ENCODE data around the gene KIF2A.
"Not testable (repeated sequence)": the region's sequence is repeated elsewhere in the genome, so short reads cannot be mapped to it uniquely, and the experiment has no call there.

Gene KIF2A

DNA sequence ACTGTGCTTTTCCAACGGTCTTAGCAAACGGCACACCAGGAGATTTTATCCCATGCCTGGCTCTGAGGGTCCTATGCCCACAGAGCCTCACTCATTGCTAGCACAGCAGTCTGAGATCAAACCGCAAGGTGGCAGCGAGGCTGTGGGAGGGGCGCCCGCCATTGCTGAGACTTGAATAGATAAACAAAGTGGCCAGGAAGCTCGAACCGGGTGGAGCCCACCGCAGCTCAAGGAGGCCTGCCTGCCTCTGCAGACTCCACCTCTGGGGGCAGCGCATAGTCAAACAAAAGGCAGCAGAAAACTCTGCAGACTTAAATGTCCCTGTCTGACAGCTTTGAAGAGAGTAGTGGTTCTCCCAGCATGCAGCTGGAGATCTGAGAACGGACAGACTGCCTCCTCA lies 14.2 kb upstream of the KIF2A start:
- DNase-seq (ENCODE audit: low read depth), result not testable (repeated sequence)

DNA sequence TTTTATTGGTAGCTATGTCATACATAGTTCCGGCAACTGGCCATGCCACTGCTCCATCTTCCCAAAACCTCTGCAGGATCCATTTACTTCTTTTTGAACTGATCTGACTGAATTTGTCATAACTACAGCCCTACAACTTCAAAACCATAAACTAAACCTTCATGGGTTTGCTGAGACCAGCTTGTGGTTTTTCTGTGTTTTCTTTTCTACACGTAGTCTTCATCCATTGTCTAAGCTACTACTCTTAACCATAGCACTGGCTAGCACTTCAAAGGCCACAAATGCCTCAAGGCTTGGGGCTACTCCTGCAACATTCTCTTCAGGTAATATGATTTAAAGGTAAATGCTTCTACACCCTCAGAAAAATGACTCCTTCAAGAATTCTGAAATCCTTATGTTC lies 9.0 kb upstream of the KIF2A start:
- DNase-seq (ENCODE audit: low read depth), result no peak

DNA sequence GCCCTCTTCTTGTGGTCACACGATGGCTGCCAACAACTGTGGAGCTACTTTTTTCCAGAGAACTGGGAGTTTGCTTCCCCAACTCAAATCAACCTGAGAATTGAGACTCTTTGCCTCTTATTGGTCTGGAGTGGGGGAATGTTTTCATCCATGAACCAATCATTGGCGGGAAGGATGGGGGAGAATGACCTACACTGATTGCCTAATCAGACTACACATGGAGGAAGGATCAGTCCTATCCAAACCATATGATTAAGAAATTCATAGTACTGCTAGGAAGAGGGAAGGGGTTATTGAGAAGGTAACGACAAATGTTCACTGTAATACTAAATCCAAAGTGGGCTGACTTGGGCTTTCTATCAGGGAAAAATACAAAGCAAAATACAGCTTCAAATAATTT lies 7.9 kb upstream of the KIF2A start:
- DNase-seq (ENCODE audit: low read depth), result no peak

DNA sequence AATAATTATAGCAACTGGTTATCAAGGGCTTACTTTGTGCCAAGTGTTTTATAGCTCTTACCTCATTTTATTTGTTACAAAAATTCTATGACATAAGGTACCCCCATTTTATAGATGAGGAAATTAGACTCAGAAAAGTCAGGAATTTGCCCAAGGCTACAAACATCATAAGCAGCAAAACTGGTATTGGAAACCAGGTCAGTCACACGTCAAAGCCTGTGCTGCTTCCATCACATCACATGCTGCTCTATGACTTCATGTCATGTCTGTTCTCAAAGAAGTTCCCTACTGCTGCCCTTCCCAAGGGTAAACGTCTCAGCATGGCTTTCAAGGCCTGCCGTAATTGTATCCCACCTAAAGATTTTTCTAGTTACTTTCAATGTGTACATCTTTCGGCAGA lies 6.9 kb upstream of the KIF2A start:
- DNase-seq (ENCODE audit: low read depth), result no peak

DNA sequence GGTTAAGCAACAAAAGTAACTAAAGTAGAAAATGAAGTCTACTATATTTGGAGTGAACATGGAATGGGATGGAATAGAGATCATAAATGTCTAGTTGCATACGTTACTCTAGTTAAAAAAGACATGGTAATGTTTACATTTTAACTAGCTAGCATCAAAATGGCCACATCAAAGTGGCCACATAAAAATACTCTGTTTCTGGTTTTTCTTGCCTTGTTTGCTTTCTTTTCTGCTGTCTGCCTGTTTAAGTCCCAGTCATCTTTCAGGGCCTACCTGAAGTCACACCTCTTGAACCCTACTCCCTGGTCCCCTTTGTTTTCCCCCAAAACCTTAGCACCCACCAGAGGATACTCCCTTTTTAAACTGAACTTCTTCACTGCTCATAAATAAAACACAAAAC lies 6.4 kb upstream of the KIF2A start:
- DNase-seq (ENCODE audit: low read depth), result no peak

DNA sequence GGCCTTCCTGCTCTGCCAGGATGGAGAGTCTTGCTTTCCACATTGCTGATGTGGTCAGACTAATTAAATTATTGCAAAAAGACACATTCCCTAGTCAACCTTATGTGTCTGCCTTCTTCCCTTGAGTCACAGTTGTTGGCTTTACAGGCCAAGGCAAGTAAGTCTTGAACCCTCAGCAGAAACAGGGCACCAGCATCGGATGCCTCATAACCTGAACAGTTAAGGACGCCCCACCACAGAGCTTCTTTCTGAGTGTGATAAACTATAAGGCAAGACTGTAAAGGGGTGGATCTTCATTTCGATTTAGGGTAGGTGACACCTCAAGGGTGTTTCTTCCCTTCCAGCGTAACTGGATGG lies 670 bp upstream of the KIF2A start:
- peak; percentile 16 for DNase-seq (ENCODE audit: low read depth)

DNA sequence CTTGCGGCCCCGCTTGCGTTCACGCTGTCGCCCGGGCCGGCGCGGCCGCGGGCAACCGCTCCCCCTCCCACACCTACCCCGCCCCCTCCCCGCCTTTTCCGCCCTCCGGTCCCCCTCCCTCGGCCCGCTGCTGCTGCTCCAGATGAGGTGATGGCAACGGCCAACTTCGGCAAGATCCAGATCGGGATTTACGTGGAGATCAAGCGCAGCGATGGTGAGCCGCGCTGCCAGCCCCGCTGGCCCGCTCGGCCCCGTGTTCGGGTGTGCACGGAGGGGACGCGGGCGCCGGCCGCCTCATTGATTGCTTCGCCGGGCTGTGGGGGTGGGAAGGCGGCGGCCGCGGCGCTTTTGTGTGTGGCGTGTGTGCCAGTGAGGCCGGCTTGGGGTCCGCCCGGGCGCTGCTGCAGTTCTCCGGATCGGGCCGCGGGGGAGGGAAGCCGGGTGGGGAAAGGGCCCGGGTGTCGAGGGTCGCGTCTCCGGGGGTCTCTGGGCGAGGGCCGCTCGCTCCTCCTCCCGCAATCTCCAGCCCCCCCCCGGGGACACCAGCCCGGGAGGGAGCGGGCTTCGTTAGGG lies 403 bp downstream of the KIF2A start:
- no peak for DNase-seq (ENCODE audit: low read depth)

DNA sequence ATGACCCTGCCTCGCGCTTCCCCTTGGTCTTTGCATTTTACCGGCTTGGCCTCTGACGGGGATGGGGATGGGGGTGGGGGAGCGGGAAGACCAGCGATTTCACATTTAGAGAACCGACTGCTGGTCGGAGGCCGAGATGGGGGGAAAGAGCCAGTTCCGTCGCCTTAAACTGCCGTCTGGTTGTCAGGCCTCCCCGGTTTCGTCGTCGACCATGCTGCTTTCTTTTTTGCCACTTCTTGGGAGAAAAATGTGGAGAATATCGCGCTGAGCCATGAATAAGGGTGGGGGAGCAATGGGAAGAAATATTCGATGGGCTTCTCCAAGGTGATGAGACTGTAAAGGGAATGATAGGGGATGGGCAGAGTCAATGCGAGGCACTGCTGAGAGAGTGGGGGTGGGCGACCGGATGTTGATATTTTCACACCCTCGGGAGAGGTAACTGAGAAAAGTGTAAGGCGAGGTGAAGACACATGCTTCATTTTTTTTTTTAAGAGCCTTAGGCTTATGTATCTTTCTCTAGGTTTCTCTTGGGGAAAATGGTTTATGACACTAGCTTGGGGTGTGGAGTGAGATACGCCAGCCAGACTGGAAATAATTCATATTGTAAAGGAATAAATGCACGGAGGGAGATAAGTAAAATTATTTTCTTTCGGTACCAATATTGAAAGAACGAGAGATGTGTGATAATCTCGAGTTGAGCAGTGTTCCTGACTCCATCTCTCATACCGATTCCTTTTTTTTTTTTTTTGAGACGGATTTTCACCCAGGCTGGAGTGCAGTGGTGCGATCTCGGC lies 1.1 kb downstream of the KIF2A start:
- DNase-seq (ENCODE audit: low read depth), result no peak

DNA sequence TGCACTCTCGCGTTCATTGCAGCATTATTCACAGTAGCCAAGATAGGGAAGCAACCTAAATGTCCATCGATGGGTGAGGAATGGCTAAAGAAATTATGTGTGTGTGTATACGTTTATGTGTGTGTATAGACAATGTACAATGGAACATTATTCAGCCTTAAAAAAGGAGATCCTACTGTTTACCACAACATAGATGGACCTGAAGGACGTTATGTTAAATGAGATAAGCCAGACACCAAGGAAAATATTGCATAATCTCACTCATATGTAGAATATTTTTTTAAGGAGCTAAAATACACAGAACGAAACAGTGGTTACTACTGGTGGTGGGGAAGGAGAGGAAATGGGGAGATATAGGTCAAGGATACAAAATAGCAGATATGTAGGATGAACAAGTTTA lies 2.4 kb downstream of the KIF2A start:
- DNase-seq (ENCODE audit: low read depth), result no peak

DNA sequence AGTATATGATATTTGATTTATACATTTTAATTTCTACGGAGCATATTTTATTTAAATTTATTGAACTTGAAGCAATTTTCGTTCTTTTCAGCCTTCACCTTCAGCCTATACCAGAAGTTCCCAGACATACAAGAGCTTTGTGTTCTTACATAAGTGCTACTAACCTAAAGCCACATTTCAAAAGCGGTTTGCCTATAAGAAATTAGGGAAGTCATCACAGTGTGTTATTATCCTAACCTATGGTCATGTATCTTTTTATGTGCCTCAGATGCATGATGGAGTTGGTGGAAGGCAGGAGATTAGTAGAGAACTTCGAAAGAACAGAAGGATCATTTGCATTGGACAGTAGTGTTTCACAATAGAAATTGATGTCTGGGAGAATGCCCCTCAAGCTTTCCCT lies 3.1 kb downstream of the KIF2A start:
- DNase-seq (ENCODE audit: low read depth), result no peak

DNA sequence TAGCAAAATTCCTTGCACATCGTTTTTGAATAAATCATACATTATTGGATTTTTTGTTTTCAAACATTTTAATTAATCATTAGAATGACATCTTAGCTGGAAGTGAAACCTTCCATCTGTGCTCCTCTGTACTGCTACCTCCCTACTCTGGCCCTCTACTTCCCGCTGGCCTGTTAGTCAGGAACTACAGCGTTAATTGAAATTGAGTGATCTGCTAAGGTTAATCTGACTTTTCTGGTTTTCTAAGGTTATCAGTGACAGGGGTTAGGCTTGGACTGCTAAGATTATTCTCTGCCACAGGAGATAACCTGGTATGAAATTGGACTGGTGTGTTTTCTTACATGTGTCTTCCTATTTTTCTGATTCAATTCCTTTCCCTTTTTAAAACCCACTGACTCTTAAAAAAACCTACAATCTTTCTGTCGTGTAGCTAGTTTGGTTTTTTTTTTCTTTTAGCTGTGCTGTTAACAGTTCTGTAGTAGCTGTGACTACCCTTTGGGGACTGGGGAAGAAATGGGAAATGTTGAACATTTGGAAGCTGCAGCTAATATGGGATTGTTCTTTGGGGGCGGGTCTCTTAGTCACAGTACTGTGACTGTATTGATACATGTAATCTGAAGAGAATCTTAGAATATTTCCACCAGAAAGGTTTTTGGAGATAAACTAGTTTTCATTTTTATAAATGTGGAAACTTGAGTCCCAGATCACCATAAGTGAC lies 4.6 kb downstream of the KIF2A start:
- DNase-seq (ENCODE audit: low read depth), result no peak

DNA sequence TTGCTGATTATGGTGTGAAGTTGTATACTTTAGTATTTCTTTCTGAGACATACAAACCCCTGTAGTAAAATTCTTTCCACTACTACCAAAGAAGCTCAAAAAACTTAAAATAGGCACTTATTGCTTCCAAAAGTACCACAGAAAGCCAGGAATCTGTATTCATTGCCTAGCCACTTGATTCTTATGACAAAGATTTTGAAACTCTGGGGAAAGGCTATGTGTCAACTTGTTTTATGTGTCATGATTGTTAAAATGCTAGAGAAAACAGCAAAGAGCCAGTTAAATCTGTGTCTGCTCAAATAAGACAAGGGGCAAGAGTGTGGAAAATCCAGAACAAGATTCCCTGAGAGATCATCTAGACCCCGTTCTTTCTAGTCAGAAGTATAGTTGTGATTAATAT lies 6.0 kb downstream of the KIF2A start:
- no peak for DNase-seq (ENCODE audit: low read depth)

DNA sequence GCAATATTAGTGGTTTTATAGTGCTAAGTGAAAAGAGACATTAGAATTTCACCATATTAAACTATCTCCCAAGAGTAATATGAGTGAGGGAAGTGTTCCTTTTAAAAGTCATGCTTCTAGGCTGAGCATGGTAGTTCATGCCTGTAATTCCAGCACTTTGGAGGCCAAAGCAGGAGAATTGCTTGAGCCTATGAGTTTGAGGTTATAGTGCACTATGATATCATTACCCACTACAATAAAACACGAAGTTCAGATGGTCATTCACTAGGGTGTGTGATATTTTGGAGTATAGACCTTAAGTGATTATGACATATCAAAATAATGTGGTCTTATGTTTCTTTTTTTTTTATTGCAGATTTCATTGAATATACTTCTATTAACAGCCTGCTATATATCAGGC lies 6.7 kb downstream of the KIF2A start:
- DNase-seq (ENCODE audit: low read depth), result no peak

DNA sequence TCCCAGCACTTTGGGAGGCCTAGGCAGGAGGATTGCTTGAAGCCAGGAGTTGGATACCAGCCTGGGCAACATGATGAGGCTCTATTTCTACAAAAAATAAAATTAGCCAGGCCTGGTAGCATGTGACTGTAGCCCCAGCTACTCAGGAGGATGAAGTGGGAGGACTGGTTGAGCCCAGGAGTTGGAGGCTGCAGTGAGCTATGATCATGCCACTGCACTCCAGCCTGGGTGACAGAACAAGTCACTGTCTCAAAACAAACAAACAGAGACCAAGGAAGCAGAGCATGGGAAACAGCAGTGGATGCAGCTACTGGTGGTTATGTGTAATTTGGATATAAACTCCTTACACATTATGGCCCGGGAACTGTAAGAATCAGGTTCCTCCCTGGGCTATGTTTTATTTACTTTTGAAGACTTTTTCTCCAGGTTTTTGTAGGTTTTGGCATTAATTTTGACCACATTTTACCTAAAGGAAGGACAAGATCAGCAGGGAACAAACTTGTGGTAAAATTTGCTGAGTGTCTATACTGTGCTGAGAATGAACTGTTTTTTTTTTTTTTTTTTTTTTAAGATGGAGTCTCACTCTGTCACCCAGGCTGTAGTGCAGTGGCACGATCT lies 8.3 kb downstream of the KIF2A start:
- no peak for DNase-seq (ENCODE audit: low read depth)

DNA sequence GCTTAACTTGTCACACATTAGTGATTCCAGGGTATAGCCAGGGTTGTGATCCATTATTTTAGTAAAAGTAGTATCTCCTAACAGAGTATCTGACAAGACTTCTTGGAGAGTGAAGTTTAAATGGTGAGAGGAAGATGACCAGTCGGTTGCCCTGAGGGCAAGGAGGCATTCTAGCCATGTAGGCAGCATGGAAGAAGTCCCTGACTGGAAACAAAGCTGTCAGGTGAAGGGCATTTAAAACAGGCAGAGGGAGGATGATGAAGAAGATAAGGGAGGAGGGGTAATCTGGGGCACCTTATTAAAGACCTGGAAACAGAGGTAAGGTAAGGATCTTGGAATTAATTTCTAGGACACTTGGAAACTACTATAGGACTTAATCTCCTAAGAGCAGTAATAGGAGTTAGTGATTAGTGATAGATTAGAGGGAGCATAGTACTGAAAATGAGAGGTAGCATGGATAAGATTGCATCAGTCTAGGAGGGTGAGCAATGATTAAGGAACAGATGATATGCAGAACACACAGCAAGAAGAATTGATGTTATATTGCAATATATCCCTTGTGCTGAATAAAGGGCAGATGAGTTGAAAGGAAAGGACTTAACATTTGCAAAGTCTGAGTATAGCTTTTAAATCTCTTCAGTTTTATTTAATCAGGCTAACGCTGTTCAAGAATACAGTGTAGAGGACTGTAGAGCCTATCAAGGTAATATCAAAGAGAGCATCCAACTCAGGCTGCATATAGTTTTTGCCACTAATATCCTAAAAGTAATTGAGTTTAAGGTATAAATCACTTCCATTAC lies 9.6 kb downstream of the KIF2A start:
- no peak for DNase-seq (ENCODE audit: low read depth)

DNA sequence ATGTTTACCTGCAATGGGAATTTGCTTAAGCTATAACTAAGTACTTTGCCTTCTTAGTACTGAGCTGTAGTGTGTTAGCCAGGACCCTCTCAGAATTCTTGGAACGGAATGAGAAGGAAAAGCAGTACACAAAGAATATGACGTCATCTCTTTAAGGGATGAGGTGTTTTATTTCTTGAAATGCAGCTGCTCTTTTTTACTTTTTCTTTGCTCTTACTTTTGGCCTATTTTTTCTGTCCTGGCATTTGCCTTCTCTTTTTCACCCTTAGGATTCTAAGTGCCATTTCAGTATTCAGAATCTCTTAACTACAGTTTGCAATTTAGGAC lies 10.1 kb downstream of the KIF2A start:
- no peak for DNase-seq (ENCODE audit: low read depth)

DNA sequence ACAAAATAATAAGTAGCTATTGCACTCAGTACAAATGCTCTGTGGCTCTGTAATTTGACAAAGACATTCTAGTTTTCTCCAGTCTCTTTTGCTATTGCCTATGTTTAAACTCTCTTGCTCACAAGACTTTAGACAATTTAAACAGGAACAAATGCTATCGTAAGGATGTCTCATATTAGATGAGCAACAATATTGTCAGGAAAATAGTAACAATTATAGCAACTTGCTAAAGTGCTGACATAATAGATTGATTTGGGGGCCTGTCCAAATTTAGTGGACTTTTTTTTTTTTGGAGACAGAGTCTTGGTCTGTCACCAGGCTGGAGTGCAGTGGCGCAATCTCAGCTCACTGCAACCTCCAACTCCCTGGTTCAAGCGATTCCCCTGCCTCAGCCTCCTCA lies 11.8 kb downstream of the KIF2A start:
- DNase-seq (ENCODE audit: low read depth), result no peak

DNA sequence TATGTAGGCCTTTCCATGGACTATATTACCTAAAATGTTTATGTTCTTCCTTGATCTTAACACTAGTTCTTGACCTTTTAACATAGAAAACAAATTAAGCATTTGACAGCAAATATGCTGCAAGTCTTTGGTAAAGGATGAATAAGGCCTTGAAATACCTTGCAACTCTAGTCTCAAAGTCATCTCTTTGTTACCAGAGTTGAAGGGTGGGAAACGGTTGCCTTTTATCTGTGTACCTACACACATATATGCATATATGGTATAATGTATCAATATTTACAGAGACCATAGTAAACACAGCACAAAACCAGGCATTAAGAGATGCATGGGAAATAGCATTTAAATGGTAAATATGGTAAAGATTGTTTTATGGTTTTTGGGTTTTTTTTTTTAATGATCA lies 16.5 kb downstream of the KIF2A start:
- no peak for DNase-seq (ENCODE audit: low read depth)

DNA sequence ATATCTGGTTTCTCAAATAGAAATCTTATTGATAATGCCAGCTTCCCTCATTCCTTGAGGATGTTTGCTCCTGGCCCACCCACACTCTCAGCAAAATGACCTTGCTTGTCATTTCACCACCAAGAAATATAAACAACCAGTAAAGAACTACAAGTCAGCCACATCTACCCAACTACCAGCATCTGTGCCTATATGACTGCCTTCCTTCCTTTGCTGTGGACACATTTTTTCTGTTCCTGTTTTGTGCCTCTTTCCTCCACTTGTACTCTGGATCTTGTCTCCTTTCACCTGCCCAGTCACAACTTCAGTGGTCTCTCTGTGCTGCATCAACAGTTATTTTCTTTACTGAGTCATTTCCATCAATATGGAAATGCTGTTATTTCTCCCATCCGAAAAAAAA lies 20.3 kb downstream of the KIF2A start:
- DNase-seq (ENCODE audit: low read depth), result no peak

DNA sequence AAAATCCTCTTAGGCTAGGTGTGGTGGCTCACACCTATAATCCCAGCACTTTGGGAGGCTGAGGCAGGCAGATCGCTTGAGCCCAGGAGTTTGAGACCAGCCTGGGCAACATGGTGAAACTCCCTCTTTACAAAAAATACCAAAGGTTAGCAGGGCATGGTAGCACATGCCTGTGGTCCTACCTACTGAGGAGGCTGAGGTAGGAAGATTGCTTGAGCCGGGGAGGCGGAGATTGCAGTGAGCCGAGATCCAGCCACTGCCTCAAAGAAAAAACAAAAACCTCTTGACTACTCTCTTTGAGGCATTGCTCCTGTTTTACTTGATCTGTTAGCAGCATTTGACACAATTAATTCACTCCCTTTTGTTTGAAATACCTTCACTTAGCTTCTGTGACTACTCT lies 20.7 kb downstream of the KIF2A start:
- DNase-seq (ENCODE audit: low read depth), result no peak

DNA sequence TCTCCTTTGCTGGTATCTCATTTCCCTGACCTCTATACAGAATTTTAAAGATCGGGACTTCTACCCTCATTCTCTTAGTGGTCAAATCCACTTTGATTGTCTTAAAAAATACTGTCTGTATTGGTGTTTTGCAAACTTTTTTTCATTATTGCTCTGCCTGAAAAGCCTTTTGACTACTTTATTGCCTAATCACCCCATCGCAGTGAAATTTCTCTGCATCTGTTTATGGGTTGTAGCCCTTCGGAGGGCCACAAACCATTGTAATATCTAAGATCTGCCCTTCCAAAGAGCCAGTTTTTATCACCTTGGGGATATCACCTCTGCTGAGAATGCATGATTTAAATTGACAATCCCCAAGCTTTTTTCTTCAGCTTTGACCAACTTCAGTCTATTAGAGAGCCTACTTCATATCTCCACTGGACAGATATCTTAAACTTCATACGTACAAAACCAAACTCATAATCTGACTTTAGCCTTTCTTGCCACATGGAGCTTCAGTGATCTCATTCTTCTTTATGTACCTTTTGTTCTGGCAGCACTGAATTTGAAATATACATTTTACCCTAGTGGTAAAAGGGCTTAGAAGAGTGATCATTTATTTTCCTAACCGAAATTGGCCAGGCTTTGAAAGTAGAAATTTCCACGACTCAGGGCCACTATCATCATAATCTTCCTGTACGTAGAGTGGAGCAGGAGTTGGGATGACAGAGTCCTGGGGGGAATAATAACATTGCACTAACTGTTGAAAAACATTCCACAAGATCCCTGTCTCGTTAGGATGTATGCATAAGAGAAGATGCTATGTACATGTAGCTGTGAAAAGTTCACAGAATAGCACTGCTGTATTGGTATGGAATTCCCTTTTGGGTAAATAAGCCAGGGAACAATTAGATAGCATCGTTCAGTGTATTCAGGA lies 21.4 kb downstream of the KIF2A start:
- no peak for DNase-seq (ENCODE audit: low read depth)
